GM19372 (cell line): ENCODE measurements around the gene SNTG2.
A peak's percentile ranks its signal among the peaks of the same experiment; 100 is the strongest.

Source experiments
- ATAC-seq: cut with Tn5 transposase; IDR thresholded peaks from one replicate; pipeline ENCODE4 v1.9.1; 2021; ENCODE audit warnings: mild to moderate bottlenecking, low read depth, moderate library complexity; ENCODE audit not compliant: unreplicated experiment

Gene SNTG2

DNA sequence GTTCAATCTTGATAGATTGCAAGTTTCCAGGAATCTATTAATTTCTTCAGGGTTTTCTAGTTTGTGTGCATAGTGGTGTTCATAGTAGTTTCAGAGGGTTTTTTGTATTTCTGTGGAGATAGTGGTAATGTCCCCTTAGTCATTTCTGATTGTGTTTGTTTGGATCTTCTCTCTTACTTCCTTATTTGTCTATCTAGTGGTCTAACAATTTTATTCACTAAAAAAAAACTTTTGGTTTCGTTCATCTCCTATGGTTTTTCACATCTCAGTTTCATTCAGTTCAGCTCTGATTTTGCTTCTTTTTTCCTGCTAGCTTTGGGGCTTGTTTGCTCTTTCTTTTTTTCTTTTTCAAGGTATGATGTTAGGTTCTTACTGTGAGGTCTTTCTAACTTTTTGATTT, 94.5 kb downstream of the SNTG2 start:
- peak; percentile 77 for ATAC-seq

GRCh38 chr2:1046067-1046466, 95.4 kb downstream of the SNTG2 start:
- ATAC-seq: no peak

DNA sequence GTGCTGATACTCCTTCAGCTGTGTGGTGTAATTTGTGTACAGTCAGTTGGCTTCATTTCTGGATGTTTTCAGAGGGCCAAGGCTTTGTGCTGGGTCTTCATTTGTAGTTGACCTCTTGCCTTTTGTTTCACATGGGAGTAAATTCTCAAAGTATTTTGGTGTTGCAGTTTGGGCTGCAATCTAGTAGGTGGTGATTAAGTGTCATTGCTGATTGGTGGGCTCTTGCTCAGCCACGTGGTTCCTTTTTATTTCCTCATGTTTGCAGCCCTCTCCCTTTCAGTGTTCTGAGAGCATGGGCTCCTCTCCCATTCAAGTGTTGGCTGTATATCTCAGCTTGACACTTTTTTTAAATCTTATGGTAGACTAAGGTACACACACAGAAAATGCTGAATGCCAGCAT, 96.8 kb downstream of the SNTG2 start:
- ATAC-seq: no peak

- ATAC-seq: no peak
These were observed 99.0 kb downstream of the SNTG2 start for GRCh38 chr2:1049691-1050090.

- no peak for ATAC-seq
These were observed 100.4 kb downstream of the SNTG2 start for GRCh38 chr2:1051075-1051474.

DNA sequence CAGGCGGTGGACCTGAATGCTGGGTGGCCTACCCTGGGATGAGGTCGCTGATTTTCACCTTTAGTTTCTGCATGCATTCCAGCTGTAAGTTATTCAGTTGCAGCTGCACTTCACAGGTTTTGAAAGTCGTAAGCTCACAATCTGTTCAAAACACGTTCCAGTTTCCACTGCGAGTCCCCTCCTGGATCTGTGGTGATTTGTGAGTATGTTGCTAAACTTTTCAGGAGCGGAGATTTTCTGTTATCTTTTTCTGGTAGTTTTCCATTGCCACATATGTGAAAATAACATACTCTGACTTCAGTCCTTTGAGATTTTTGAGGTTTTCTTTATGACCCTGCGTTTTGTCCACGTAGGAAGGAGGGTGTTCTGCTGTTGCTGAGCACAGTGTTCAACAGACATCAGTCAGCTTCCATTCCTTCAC, 102.1 kb downstream of the SNTG2 start:
- ATAC-seq: no peak

DNA sequence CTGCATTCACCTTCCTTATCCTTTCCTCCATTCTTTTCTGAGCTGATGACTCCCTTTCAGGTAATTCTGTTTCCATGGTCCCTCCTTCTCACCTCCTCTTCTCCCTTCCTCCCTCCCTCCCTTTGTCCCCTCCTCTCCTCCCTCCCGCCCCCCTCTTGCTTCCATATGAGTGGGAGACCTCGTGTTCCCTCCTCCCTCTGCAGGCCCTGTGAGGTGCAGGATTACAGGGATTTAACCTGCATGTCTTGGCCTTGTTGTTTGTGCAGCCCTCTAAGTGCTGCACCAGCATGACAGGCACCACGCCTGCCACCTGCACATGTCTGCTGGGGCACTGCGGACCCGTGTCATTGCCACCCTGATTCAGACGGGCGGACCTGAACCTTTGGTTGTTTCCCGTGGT, 103.1 kb downstream of the SNTG2 start:
- ATAC-seq: no peak

DNA sequence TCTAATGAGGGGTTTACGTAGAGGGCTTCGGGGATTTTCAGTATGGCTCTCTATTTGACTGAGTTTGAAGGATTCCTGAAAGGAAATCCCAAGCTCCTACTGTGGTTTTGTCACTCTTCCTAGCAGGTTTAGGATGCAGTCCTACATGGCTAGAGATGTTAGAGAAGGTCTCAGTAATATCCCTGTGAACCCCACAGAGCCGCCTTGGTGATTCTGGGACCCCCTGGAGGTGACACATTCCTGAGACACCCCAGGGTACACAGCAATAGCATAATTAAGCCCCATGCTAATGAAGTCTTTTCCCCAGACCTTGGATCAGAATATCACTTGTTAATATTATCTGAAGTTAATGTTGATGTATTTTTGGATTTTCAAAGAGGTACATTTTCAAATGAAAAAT, 103.8 kb downstream of the SNTG2 start:
- no peak for ATAC-seq

DNA sequence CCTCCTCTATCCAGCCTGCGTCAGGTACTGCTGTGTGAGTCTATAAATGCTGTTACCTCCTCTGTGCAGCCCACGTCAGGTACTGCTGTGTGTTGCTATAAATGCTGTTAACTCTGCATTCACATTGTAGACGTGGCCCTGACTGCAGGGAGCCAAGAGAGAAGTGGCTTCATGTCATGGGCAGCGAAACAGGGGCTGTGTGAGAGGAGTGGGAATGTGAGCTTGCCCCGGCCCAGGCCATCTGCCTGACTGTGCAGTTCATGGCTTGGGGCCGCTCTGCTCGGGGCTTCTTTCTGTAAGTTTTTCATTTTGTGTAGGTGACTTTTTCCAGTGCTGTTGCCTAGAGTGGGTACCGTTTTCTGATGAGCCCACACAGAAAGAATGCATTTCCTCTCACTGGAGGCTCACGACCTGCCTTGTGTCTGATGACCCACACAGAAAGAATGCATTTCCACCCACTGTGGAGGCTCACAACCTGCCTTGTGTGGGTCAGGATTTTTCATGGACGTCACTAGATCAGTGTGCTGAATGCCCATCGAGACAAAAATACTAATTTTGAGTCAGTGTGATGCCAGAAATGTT, 104.5 kb downstream of the SNTG2 start:
- no peak for ATAC-seq

GRCh38 chr2:1060372-1060771, 109.7 kb downstream of the SNTG2 start:
- no peak for ATAC-seq

DNA sequence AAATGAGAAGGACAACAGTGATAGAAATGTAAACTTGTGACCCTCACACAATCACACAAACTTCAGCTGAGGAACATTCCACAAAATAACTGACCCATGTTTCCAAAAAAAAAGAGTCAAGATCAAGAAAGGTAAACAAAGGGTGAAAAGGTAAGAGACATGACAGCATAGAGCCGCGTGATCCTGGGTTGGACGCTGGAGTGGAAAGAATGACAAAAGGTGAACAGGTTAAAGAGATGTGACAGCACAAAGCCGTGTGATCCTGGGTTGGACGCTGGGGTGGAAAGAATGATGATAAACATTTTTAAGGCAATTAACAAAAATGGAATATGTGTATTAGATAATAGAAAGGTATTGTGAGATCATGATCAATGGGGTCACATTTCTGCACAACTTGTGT, 110.3 kb downstream of the SNTG2 start:
- no peak for ATAC-seq

- ATAC-seq: no peak
These were observed 117.6 kb downstream of the SNTG2 start for GRCh38 chr2:1068241-1068640.

DNA sequence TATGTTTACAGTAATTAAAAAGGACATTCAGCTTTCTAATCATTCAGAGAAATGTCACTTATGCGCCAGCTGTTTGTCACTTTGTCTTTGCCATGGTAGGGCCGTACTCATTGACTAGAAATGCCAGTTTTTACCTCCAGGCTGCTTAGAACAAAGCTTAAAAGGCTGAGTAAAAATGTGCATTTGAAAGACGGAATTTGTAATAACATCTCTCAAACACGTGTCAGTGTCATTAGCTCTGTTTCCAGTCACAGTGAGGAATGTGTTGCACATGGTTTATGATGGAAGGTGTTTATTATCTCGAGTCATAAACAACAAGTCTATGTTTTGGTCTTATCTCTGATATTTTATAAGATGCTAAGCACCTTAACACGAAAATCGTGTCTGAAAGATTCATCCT, 118.2 kb downstream of the SNTG2 start:
- ATAC-seq: no peak

DNA sequence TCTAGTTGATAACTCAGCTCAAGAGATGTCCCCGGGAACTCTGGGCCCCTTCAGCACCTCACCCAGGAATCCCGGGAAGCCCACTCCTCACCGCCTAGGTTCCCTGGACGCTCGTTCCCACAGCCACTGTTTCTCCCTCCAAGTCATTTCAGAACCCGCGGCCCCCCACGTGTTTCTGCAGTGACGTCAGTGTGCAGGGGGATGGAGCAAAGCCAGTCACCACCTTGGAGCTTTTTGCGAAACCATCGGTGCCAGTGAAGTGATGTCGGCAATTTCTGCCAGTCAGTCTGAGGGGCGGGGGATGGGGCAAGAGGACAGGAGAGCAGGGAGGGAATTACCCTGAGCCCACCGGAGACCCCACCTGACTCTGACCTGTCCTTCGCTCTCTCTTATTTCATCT, 119.2 kb downstream of the SNTG2 start:
- no peak for ATAC-seq

DNA sequence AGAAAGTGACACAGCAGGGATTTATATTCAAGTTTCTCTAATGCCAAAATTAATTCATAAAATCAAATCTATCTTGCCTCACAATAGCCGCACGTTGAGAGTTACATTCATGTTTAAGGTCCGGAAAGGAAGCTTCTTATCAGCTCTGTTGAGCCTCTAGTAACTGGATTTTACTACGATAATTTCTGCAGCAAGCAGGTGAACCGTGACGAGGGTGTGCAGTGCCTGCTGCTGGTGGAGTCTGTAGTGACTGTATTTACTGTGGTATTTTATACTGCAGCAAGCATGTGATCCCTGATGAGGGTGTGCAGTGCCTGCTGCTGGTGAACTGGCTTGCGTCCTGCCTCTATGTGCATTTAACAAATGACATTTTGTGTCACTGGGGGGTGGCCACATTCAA, 120.0 kb downstream of the SNTG2 start:
- ATAC-seq: no peak

GRCh38 chr2:1071650-1072049, 121.0 kb downstream of the SNTG2 start:
- ATAC-seq: no peak

DNA sequence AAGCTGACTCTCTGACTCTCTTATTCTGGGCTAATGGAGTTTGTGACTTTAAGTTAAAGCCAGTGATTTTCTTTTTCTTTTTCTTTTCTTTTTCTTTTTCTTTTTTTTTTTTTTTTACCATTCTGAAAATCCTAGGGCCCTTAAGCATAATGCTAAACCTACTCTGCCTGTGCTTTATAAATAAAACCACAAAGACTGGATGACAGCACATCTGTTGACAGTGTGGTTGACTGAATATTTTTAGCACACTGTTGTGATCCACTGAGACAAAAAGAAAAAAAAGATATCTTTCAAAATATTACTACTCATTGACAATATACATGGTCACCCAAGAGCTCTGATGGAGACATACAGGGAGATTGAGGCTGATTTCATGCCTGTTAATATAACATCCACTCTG, 121.6 kb downstream of the SNTG2 start:
- ATAC-seq: no peak

DNA sequence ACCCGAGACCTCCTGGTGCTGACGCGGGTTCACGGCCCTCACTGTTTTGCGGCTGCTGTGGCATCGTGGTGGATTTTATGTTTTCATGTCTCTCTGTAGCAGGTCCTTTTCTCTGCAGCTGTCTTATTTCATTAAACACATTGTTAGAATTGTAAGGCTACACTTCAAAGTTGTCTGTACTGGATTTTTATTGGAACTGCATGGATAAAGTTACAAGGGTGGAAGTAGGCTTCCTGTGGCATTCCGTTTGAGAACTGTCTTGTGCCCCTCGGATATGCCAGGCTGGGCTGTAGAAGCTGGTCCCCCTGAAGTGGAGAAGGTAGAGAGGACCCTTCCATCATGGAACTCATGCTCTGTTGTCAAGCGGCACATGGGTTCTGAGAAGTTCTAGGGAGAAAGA, 127.3 kb downstream of the SNTG2 start:
- ATAC-seq: no peak

GRCh38 chr2:1078326-1078725, 127.7 kb downstream of the SNTG2 start:
- no peak for ATAC-seq

DNA sequence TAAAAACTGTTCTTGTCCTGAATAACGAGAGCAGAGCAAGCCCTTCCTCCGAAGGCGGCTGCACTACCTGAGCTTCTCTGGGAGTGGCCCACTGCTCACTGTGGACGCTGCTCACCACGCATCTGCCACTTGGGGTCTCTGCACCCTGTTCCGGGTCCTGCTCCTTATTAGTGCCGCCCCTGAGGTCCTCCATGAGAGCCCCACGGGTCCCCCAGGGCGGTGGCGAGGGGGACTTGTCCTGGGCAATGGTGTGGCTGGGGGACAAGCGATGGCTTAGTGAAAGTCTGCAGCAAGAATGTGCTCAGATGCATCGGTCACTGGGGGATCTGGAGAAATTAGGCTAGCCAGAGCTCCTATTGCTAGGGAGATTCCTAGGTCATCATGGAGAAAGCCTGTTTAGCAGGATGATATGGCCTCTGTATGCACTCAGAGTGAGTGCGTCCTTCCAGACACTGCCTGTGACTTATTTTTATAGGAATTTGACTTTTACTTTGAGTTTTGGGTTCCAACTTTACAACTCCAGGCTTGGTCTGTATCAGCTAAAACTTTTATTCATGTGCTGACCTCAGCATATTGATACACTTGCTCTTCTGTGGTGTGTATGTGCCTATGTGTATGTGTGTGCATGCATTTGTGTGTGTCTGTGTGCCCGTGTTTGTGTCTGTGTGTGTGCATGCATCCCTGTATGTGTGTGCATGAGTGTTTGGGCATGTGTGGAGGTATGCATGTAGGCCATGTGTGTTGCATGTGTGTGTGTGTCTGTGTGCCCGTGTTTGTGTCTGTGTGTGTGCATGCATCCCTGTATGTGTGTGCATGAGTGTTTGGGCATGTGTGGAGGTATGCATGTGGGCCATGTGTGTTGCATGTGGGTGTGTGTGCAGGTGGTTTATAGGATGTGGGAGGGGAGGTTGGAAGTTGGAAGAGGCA, 129.5 kb downstream of the SNTG2 start:
- ATAC-seq: no peak

DNA sequence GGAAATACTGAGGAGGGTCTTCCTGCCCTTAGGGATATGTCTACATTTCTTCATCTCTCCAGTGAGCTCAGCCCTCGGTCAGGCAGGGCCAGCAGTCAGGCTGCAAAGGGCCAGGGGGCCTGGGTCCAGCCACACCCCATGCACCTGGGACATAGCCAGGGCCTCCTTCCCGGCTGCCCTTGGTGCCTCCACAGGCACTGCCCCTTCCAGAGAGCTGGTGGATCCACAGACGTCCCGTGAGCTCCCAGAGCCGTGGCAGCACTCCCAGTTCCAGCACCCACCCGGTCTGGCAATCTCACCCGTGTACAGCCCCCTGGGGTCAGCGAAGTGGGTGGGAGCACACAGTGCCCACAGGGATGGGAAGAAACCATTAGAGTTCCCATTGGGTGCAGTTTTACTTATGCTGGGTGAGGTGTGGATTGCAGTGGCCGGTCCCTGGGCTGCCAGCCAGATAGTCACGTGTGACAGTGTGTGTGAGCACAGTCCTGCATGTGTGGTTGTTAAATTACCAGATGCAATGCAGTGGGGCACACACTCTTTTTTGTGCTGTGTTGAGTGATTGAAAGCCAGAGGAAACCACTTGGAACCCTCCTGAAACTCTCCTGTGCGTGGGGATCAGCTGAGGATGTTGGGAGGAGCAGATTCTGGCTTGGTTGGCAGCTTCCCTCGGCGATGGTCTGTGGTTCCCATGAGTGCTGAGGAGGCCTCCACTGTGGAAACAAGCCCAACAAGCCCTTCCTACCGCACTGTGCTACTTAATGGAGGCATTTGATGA, 131.0 kb downstream of the SNTG2 start:
- ATAC-seq: no peak
